HEK293 (cell line): ENCODE data around the gene LMLN.
"Not testable (repeated sequence)": the region's sequence is repeated elsewhere in the genome, so short reads cannot be mapped to it uniquely, and the experiment has no call there.

ENCODE experiments used
- EGR2 ChIP-seq: fragments of 450-650 bp; formaldehyde crosslinking; IDR thresholded peaks from 2 replicates; pipeline ENCODE4 v1.5.1; 2016; ENCODE audit warnings: low read depth, missing biosample characterization, missing genetic modification characterization
- KLF16 ChIP-seq: fragments of 450-650 bp; formaldehyde crosslinking; IDR thresholded peaks from 2 replicates; pipeline ENCODE4 v1.5.1; 2017; ENCODE audit warnings: missing biosample characterization, missing genetic modification characterization
- REST ChIP-seq: fragments of 450-650 bp; formaldehyde crosslinking; IDR thresholded peaks from 2 replicates; pipeline ENCODE4 v1.5.1; 2016; ENCODE audit warnings: missing biosample characterization, missing genetic modification characterization
- TCF7L2 ChIP-seq: IDR thresholded peaks from 2 replicates; pipeline ENCODE4 v1.6.1; 2011; ENCODE audit warnings: low read depth, mild to moderate bottlenecking, inconsistent platforms, low read length, moderate library complexity, borderline replicate concordance
- ZFP41 ChIP-seq: fragments of 450-650 bp; formaldehyde crosslinking; IDR thresholded peaks from 2 replicates; pipeline ENCODE4 v1.5.1; 2016; ENCODE audit warnings: missing biosample characterization, missing genetic modification characterization, borderline replicate concordance
- ZNF202 ChIP-seq: fragments of 450-650 bp; formaldehyde crosslinking; IDR thresholded peaks from 2 replicates; pipeline ENCODE4 v1.5.1; 2016; ENCODE audit warnings: missing biosample characterization, missing genetic modification characterization, borderline replicate concordance
- ZNF221 ChIP-seq: fragments of 450-650 bp; formaldehyde crosslinking; IDR thresholded peaks from 2 replicates; pipeline ENCODE4 v1.5.1; 2017; ENCODE audit warnings: missing biosample characterization, missing genetic modification characterization, borderline replicate concordance
- ZNF24 ChIP-seq: fragments of 450-650 bp; formaldehyde crosslinking; IDR thresholded peaks from 2 replicates; pipeline ENCODE4 v1.5.1; 2016; ENCODE audit warnings: missing biosample characterization, missing genetic modification characterization
- ZNF629 ChIP-seq: fragments of 450-650 bp; formaldehyde crosslinking; IDR thresholded peaks from 2 replicates; pipeline ENCODE4 v1.5.1; 2017; ENCODE audit warnings: missing biosample characterization, missing genetic modification characterization
- ZNF785 ChIP-seq: fragments of 450-650 bp; formaldehyde crosslinking; IDR thresholded peaks from 2 replicates; pipeline ENCODE4 v1.5.1; 2016; ENCODE audit warnings: missing biosample characterization, missing genetic modification characterization
- TF ChIP-seq, protein P1 (sequence below): fragments of 450-650 bp; formaldehyde crosslinking; IDR thresholded peaks from 2 replicates; pipeline ENCODE4 v1.5.1; 2016; ENCODE audit warnings: missing biosample characterization, missing genetic modification characterization
- TF ChIP-seq, protein P2 (sequence below): fragments of 450-650 bp; formaldehyde crosslinking; IDR thresholded peaks from 2 replicates; pipeline ENCODE4 v1.5.1; 2016; ENCODE audit warnings: missing biosample characterization, missing genetic modification characterization

DNA sequence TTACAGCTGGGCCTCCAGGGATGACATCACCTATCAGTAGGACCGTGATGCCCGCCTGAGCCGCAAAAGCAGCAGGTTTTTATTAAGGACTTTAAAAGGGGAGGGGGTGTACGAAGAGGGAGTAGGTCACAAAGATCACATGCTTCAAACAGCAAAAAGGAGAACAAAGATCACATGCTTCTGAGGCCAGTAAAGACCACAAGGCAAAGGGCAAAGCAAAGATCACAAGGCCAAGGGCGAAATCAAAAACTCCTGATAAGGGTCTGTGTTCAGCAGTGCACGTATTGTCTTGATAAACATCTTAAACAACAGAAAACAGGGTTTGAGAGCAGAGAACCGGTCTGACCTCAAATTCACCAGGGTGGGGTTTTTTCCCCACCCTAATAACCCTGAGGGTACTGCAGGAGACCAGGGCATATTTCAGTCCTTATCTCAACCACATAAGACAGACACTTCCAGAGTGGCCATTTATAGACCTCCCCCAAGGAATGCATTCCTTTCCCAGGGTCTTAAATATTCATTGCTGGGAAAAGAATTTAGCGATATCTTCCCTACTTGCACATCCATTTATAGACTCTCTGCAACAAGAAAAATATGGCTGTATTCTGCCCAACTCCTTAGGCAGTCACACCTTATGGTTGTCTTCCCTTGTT is 7.4 kb downstream of the LMLN start:
- TF ChIP-seq, protein P1, sequence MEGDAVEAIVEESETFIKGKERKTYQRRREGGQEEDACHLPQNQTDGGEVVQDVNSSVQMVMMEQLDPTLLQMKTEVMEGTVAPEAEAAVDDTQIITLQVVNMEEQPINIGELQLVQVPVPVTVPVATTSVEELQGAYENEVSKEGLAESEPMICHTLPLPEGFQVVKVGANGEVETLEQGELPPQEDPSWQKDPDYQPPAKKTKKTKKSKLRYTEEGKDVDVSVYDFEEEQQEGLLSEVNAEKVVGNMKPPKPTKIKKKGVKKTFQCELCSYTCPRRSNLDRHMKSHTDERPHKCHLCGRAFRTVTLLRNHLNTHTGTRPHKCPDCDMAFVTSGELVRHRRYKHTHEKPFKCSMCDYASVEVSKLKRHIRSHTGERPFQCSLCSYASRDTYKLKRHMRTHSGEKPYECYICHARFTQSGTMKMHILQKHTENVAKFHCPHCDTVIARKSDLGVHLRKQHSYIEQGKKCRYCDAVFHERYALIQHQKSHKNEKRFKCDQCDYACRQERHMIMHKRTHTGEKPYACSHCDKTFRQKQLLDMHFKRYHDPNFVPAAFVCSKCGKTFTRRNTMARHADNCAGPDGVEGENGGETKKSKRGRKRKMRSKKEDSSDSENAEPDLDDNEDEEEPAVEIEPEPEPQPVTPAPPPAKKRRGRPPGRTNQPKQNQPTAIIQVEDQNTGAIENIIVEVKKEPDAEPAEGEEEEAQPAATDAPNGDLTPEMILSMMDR (tag by site-specific recombination): not testable (repeated sequence)
- not testable (repeated sequence) for TF ChIP-seq ZNF629 (tag by site-specific recombination); ZNF24; ZFP41; REST (tag by site-specific recombination); EGR2 (tag by site-specific recombination); ZNF202 (tag by site-specific recombination); ZNF785; KLF16 (tag by site-specific recombination); TCF7L2; ZNF221 (tag by site-specific recombination)
- TF ChIP-seq, protein P2, sequence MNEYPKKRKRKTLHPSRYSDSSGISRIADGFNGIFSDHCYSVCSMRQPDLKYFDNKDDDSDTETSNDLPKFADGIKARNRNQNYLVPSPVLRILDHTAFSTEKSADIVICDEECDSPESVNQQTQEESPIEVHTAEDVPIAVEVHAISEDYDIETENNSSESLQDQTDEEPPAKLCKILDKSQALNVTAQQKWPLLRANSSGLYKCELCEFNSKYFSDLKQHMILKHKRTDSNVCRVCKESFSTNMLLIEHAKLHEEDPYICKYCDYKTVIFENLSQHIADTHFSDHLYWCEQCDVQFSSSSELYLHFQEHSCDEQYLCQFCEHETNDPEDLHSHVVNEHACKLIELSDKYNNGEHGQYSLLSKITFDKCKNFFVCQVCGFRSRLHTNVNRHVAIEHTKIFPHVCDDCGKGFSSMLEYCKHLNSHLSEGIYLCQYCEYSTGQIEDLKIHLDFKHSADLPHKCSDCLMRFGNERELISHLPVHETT: not testable (repeated sequence)
